Erythroblast (primary cell): ENCODE results near the gene TDRD5.

Experiments used
- GATA1 ChIP-seq: IDR thresholded peaks from 2 replicates; pipeline ENCODE4 v1.6.1; 2011; ENCODE audit warnings: low read depth, mild to moderate bottlenecking, control low read depth, low read length, moderate library complexity
- POLR2A ChIP-seq: IDR thresholded peaks from 2 replicates; pipeline ENCODE4 v1.6.1; 2011; ENCODE audit warnings: mild to moderate bottlenecking, low read length

DNA sequence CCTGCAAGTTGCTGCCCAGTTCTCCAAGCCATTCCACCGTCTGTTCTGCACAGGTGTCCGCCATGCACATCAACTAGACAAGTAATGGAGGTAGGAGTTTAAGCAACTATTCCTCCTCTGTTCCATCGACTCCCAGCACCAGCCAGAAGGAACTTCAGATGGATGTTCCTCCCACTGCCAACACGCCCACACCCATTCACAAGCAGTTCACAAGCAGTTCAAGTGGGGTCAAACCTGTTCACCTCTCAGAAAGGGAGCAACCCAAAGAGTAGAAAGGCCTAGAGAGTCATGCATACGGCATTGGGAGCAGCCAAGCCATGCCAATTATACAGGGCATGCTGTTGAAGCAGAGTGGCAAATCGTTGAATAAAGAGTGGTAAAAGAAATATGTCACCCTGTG, 4.3 kb upstream of the TDRD5 start:
- no peak for TF ChIP-seq POLR2A
- no peak for TF ChIP-seq GATA1
